Measurements from ENCODE around the gene PGBD5.

PGBD5 gene

DNA sequence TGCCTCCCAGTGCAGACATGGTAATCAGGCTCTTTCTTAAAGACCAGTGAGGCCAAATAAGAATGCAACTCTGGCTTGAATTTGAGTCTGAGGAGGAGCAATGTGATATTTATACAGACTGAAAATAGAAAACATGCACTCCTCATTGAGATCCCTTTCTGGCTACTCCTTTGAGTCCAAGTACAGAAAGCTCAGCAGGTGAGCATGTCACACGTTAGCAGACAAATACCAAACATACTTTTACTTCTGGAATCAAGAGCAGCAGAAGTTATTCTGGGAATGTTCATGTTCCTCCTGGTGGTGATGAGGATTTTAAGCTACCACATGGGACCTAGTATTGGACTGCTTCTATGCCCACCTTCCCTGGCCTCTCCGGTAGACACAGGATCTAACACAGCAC, 48.3 kb downstream of the PGBD5 start:
- H3K27ac ChIP-seq = no peak overlapping the region
- ChIA-PET POLR2A (ENCODE audit: low non-redundant PET) (no interaction called here), CTCF (interaction anchor here (0.9 kb wide), 1 partner anchor 305 kb away, joined by 3 read pairs; no protein-coding TSS in a partner anchor)
- no peak for TF ChIP-seq CTCF (conservative IDR thresholded peaks at IDR 0.05; ENCODE audit: low read depth)
- no peak for DNase-seq (ENCODE audit: low spot score)

DNA sequence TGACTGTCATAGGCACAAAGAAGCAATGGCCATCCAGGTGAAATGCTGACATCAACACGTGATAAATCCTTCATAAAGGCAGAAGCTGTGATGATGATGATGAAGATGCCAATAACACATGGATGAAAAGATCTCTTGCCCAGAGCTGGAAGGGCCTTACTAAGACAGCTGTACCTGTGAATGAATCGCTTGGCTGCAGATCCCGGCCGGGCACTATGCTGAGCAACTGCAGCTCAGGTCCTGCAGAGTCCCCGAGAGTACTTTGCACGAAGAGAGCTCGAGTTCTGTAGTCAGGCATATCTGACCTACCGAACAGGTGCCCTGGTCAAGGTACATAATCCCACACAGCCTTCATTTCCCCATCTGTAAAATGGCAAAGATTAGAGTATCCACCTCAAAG, 48.8 kb downstream of the PGBD5 start:
- no peak overlapping the region for H3K27ac ChIP-seq
- no peak for TF ChIP-seq CTCF (conservative IDR thresholded peaks at IDR 0.05; ENCODE audit: low read depth)
- DNase-seq (ENCODE audit: low spot score) = no peak
- ChIA-PET CTCF (no interaction called here), POLR2A (ENCODE audit: low non-redundant PET) (no interaction called here)

DNA sequence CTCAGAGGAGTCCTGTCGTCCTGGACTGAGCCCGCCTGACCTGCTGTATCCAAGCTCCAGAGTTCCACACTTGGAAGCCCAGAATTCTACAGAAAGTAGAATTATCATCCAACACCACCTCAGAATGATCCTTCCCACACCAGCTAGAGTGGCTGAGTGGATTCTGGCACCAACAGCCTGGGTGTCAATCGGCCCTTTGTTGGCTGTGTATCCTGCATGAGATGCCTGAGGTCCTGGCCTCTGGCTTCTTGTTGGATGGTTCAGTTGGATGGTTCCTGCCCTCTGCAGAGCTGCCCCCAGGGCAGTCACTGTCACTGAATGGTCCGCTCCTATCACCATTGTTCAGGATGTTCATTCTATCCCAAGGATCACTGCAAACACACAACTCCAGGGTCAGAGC, 49.8 kb downstream of the PGBD5 start:
- ChIA-PET CTCF (no interaction called here), POLR2A (ENCODE audit: low non-redundant PET) (no interaction called here)
- no peak for TF ChIP-seq CTCF (conservative IDR thresholded peaks at IDR 0.05; ENCODE audit: low read depth)
- H3K27ac ChIP-seq = no peak overlapping the region
- DNase-seq (ENCODE audit: low spot score) = no peak

GRCh38 chr1:230375780-230376179, 50.4 kb downstream of the PGBD5 start:
- POLR2A ChIA-PET (ENCODE audit: low non-redundant PET) = no interaction called here
- CTCF ChIA-PET = interaction anchor here (0.6 kb wide), 1 partner anchor 422 kb away, joined by 3 read pairs; no protein-coding TSS in a partner anchor
- H3K27ac ChIP-seq = no peak overlapping the region
- TF ChIP-seq CTCF (conservative IDR thresholded peaks at IDR 0.05; ENCODE audit: low read depth) = no peak
- DNase-seq (ENCODE audit: low spot score) = no peak

GRCh38 chr1:230375147-230375546, 51.0 kb downstream of the PGBD5 start:
- ChIA-PET CTCF (interaction anchor here (0.6 kb wide), 2 partner anchors 422 to 457 kb away, joined by 3 to 5 read pairs; no protein-coding TSS in a partner anchor), POLR2A (ENCODE audit: low non-redundant PET) (interaction anchor here (0.6 kb wide), 1 partner anchor 136 kb away, joined by 3 read pairs; no protein-coding TSS in a partner anchor)
- no peak for DNase-seq (ENCODE audit: low spot score)
- no peak for TF ChIP-seq CTCF (conservative IDR thresholded peaks at IDR 0.05; ENCODE audit: low read depth)
- no peak overlapping the region for H3K27ac ChIP-seq

DNA sequence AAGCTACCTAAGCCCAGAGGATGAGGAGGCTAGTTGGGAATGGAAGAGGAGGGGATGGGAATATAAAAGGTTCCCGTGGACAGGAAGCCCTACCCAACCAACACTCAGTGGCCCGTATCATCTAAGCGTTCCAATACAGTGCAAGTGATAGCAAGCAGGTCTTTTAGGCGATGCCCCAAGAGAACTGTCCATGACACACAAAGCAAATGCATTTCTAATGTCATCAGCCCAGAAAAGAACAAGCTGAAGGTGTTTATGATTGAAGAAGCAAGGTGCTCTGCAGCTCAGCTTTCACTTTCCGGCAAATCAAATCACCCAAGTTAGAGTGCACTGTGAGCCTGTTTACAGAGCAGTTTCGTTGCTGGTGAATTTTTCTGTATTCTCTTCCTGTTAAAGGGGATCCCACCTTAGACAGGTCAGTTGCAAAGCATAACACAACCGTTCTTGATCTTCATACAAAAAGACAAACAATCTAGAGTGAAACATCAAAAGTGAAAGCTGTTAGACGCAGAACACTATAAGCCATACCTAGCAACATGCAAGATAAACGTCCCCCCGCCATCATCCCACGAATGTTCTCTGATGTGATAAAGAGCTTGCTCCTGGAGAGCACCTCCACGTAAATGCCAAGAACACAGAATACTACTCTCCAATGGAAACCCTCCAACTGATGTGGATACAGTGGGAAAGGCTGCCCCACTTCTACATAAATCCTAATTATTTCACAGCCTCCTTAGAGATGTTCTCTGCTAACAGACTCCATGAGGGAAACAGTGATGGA, 54.0 kb downstream of the PGBD5 start:
- CTCF ChIA-PET = no interaction called here

More for the DNA sequence above, 54.0 kb downstream of the PGBD5 start:
- POLR2A ChIA-PET (ENCODE audit: low non-redundant PET) = no interaction called here
- no peak for TF ChIP-seq CTCF (conservative IDR thresholded peaks at IDR 0.05; ENCODE audit: low read depth)
- no peak for DNase-seq (ENCODE audit: low spot score)
- no peak overlapping the region for H3K27ac ChIP-seq
